Activated naive CD4-positive, alpha-beta T cell treated with Interleukin-2 at 50 U/mL for 16 hours (primary cell): Measurements from ENCODE around the gene TNFRSF25.

Source experiments
- DNase-seq: peaks from one replicate; pipeline ENCODE4 v3.0.0-alpha.2; 2020

The TNFRSF25 gene

DNA sequence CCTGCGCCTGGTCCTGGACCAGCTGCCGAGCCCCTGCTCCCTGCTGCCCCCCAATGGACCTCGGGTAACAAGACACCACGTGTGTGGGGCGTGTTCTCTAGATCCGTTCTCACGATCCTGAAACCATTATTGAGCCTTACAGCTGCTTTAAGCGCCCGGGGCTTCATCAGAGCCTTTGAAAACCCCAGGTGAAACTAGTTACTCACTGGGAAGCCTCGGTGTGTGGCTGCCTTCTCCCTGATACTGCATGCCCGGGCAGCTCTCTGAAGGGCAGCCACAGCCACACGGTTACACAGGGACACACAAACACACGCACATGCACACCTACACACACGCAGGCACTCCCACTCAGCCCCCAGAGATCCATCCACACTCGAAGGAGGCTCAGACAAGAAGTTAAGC, 51.5 kb downstream of the TNFRSF25 start:
- peak; percentile 54 for DNase-seq

DNA sequence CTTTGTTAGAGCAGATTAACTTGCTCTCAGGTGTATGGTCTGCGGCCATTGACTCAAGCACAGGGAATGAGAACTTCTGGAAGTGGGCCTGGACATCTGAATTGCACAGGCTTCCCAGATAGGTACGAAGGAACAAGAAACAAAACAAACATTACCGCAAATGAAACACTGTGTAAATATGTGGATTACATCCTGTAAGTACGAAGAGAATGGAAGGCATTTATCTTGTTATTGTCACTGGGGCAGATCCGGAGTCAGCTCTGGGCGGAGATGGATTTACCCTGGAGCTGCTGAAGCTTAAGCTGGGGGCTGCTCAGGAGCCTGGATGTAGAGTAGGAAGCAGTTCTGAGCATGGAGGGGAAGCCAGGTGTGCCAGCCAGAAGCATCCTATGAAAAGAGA, 53.1 kb downstream of the TNFRSF25 start:
- no peak for DNase-seq
